ENCODE data around the gene KIF16B. TPM values are rescaled to one million over a fixed set of nuclear protein-coding genes. Genes with fewer than 3 reads are reported as not detected.

The KIF16B gene
- total and polyA plus RNA-seq, 10 of the 15 experiments (the other 5 are each of a cell fraction or from before 2014, with no cell fraction given), result 0.21 to 5.2 (median 3.0) TPM

DNA sequence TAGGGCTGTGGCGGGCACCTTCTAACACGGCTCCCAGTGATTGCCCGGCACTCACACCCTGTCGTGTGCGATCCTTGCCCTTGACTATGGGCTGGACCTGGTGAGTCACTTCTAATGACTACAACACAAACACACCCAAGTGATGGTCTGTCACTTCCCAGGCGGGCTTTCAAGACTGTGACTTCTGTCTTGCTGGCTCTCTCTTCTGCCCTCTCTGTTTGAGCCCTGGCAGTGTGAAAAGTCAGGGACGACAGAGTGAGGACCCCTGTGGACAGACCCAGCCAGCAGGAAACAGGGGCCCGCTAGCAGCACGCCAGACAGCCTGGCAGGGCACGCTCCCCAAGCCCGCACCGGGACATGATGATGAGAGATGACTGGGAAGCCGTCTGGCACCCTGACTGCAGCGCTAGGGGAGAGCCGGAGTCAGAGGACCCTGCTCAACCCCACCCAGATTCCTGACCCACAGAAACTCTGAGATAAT, 43.0 kb downstream of the KIF16B start:
- no peaks in the 10 kb centered on the region for H4K20me1 ChIP-seq (ENCODE audit: control insufficient read depth, insufficient read depth)
- no peaks in the 10 kb centered on the region for H3K9me3 ChIP-seq (replicated peaks; ENCODE audit: control insufficient read depth, insufficient read depth, low read length)
- ChIA-PET POLR2A (no interaction called here), RAD21 (ENCODE audit: unreplicated experiment) (no interaction called here), SMC1A (ENCODE audit: uncharacterized antibody, unreplicated experiment) (no interaction called here), CTCF (no interaction called here)
- no peaks in the 10 kb centered on the region for H3K27me3 ChIP-seq (replicated peaks in 1 of 2; ENCODE audit: control insufficient read depth in 2 of 2, insufficient read depth in 2 of 2, low read length in 1 of 2)
- FAIRE-seq (no peak), DNase-seq (ENCODE audit: low read depth, low spot score) (no peak), ATAC-seq (no peak)
- no peaks in the 10 kb centered on the region; a peak in 1 of 4 replicates for H3K36me3 ChIP-seq (ENCODE audit: control insufficient read depth in 2 of 2, insufficient read depth in 2 of 2, low read length in 1 of 2)
- 69% methylated on average over 15 of the region's 15 CpGs for WGBS (ENCODE audit: insufficient coverage, insufficient replicate concordance, low lambda C conversion rate, missing lambda C conversion rate)
- H3K27ac ChIP-seq (ENCODE audit: control insufficient read depth, insufficient read depth), result no peak overlapping the region
- no peak overlapping the region for H3K4me2 ChIP-seq (ENCODE audit: control insufficient read depth, insufficient read depth)
- no peak overlapping the region for H3K9ac ChIP-seq (ENCODE audit: control insufficient read depth, insufficient read depth, low read length)
- intact Hi-C loops (cut with micrococcal nuclease; ENCODE audit: unreplicated experiment) (no loop called here), in situ Hi-C loops (cut with MboI) (no loop called here)
- H3K4me3 ChIP-seq, result no peak overlapping the region
- H3K4me1 ChIP-seq (ENCODE audit: control insufficient read depth, insufficient read depth, low read length), result no peaks in the 10 kb centered on the region
- BruUV-seq (replicated peaks), result no TSS peak
- no peak overlapping the region for H2AFZ ChIP-seq (ENCODE audit: control insufficient read depth, low read depth, low read length)
- H3K79me2 ChIP-seq (ENCODE audit: control insufficient read depth, insufficient read depth, low read length), result no peaks in the 10 kb centered on the region
- TF ChIP-seq NR2C1 (IDR thresholded peaks at IDR 0.05) (no peak), IKZF1 (conservative IDR thresholded peaks at IDR 0.05) (no peak), EED (IDR thresholded peaks at IDR 0.05; ENCODE audit: low read depth) (no peak), RBBP5 (conservative IDR thresholded peaks at IDR 0.05) (no peak), WRNIP1 (IDR thresholded peaks at IDR 0.05; ENCODE audit: borderline replicate concordance, low read depth, low read length) (no peak), SMARCA5 (IDR thresholded peaks at IDR 0.05) (no peak), POU2F2 (IDR thresholded peaks at IDR 0.05; ENCODE audit: borderline replicate concordance, low read depth, low read length) (no peak), MEF2B (IDR thresholded peaks at IDR 0.05; ENCODE audit: partially characterized antibody, poor library complexity, severe bottlenecking) (no peak), STAT3 (IDR thresholded peaks at IDR 0.05; ENCODE audit: low read depth, low read length) (no peak)
- TF ChIP-seq, protein P1, sequence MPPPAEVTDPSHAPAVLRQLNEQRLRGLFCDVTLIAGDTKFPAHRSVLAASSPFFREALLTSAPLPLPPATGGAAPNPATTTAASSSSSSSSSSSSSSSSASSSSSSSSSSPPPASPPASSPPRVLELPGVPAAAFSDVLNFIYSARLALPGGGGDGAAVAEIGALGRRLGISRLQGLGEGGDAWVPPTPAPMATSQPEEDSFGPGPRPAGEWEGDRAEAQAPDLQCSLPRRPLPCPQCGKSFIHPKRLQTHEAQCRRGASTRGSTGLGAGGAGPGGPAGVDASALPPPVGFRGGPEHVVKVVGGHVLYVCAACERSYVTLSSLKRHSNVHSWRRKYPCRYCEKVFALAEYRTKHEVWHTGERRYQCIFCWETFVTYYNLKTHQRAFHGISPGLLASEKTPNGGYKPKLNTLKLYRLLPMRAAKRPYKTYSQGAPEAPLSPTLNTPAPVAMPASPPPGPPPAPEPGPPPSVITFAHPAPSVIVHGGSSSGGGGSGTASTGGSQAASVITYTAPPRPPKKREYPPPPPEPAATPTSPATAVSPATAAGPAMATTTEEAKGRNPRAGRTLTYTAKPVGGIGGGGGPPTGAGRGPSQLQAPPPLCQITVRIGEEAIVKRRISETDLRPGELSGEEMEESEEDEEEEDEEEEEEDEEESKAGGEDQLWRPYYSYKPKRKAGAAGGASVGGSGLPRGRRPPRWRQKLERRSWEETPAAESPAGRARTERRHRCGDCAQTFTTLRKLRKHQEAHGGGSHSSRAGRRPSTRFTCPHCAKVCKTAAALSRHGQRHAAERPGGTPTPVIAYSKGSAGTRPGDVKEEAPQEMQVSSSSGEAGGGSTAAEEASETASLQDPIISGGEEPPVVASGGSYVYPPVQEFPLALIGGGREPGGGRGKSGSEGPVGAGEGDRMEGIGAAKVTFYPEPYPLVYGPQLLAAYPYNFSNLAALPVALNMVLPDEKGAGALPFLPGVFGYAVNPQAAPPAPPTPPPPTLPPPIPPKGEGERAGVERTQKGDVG (CRISPR knock-in tag; IDR thresholded peaks at IDR 0.05), result no peak
- TF ChIP-seq, protein P2, sequence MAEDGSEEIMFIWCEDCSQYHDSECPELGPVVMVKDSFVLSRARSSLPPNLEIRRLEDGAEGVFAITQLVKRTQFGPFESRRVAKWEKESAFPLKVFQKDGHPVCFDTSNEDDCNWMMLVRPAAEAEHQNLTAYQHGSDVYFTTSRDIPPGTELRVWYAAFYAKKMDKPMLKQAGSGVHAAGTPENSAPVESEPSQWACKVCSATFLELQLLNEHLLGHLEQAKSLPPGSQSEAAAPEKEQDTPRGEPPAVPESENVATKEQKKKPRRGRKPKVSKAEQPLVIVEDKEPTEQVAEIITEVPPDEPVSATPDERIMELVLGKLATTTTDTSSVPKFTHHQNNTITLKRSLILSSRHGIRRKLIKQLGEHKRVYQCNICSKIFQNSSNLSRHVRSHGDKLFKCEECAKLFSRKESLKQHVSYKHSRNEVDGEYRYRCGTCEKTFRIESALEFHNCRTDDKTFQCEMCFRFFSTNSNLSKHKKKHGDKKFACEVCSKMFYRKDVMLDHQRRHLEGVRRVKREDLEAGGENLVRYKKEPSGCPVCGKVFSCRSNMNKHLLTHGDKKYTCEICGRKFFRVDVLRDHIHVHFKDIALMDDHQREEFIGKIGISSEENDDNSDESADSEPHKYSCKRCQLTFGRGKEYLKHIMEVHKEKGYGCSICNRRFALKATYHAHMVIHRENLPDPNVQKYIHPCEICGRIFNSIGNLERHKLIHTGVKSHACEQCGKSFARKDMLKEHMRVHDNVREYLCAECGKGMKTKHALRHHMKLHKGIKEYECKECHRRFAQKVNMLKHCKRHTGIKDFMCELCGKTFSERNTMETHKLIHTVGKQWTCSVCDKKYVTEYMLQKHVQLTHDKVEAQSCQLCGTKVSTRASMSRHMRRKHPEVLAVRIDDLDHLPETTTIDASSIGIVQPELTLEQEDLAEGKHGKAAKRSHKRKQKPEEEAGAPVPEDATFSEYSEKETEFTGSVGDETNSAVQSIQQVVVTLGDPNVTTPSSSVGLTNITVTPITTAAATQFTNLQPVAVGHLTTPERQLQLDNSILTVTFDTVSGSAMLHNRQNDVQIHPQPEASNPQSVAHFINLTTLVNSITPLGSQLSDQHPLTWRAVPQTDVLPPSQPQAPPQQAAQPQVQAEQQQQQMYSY (CRISPR knock-in tag; IDR thresholded peaks at IDR 0.05), result no peak
- TF ChIP-seq, protein P3, sequence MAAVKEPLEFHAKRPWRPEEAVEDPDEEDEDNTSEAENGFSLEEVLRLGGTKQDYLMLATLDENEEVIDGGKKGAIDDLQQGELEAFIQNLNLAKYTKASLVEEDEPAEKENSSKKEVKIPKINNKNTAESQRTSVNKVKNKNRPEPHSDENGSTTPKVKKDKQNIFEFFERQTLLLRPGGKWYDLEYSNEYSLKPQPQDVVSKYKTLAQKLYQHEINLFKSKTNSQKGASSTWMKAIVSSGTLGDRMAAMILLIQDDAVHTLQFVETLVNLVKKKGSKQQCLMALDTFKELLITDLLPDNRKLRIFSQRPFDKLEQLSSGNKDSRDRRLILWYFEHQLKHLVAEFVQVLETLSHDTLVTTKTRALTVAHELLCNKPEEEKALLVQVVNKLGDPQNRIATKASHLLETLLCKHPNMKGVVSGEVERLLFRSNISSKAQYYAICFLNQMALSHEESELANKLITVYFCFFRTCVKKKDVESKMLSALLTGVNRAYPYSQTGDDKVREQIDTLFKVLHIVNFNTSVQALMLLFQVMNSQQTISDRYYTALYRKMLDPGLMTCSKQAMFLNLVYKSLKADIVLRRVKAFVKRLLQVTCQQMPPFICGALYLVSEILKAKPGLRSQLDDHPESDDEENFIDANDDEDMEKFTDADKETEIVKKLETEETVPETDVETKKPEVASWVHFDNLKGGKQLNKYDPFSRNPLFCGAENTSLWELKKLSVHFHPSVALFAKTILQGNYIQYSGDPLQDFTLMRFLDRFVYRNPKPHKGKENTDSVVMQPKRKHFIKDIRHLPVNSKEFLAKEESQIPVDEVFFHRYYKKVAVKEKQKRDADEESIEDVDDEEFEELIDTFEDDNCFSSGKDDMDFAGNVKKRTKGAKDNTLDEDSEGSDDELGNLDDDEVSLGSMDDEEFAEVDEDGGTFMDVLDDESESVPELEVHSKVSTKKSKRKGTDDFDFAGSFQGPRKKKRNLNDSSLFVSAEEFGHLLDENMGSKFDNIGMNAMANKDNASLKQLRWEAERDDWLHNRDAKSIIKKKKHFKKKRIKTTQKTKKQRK (IDR thresholded peaks at IDR 0.05; ENCODE audit: low read depth, low read length), result no peak

All from GM12878 (cell line).